Suprapubic skin (tissue), 4 donors: ENCODE data around the gene PPM1M.

Experiments
- CTCF ChIP-seq, 2 donors: fragments of 200-600 bp in 1 of 2; fragments of 450-650 bp in 1 of 2; sonication (generic) in 1 of 2; IDR thresholded peaks; one replicate each; pipeline ENCODE4 v1.5.1; 2016 to 2019; ENCODE audit warnings: antibody characterized with exemption in 2 of 2, mild to moderate bottlenecking in 1 of 2, moderate library complexity in 1 of 2
- EP300 ChIP-seq: sonication (generic); formaldehyde crosslinking; IDR thresholded peaks from one replicate; pipeline ENCODE4 v1.6.1; 2017; ENCODE audit warnings: antibody characterized with exemption
- POLR2AphosphoS5 ChIP-seq, 3 donors: sonication (generic); formaldehyde crosslinking; IDR thresholded peaks; one replicate each; pipeline ENCODE4 v1.6.1; 2017; ENCODE audit warnings: antibody characterized with exemption in 3 of 3

DNA sequence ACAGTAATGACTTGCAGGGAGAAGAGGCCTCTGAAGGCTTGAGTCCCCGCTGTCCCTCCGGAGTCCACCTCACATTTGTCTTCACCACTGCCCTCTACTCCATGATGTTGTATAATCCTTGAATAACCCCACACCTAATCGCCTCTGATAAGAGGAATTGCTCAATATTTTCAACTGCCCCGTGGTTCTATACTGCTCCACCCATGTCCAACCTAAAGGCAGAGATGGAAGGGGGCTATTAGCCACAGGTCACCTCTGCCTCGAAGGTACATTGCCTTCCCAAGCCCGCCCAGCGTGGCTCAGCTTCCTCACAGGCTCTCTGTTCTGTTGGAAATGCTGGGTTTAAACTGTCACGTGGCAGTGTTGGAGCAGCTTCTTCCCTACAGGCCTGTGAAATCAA lies 32.6 kb upstream of the PPM1M start:
- TF ChIP-seq POLR2AphosphoS5 (IDR thresholded peaks at IDR 0.05): no peak
- TF ChIP-seq EP300: no peak
- no peak for TF ChIP-seq CTCF (IDR thresholded peaks at IDR 0.05)
